GM23338 (cell line): ENCODE data around the gene SOX10. TPM values are rescaled to one million over a fixed set of nuclear protein-coding genes. Genes with fewer than 3 reads are reported as not detected.
A peak's percentile ranks its signal among the peaks of the same experiment; 100 is the strongest.

ENCODE experiments used
- ATAC-seq: fragments of 200-7000 bp; cut with Tn5 transposase; 3 replicates; pipeline ENCODE4 v1.9.1; 2020
- DNase-seq: peaks from one replicate; pipeline ENCODE4 v3.0.0-alpha.2; 2015; ENCODE audit warnings: low spot score
- H2AFZ ChIP-seq: fragments of 200-600 bp; sonication (generic); 2 replicates; pipeline ENCODE4 v1.8.0; 2016; ENCODE audit warnings: antibody characterized with exemption, mild to moderate bottlenecking, moderate library complexity
- H3F3A ChIP-seq: fragments of 200-600 bp; sonication (generic); replicated peaks from 2 replicates; pipeline ENCODE4 v1.8.0; 2017; ENCODE audit warnings: antibody characterized with exemption, mixed run types, low read depth
- H3K27ac ChIP-seq: fragments of 200-600 bp; sonication (generic); 2 replicates; pipeline ENCODE4 v1.6.1; 2016; ENCODE audit warnings: low read depth
- H3K27me3 ChIP-seq: fragments of 200-600 bp; sonication (generic); 2 replicates; pipeline ENCODE4 v1.8.0; 2016; ENCODE audit warnings: mild to moderate bottlenecking, mixed run types, moderate library complexity; ENCODE audit not compliant: insufficient read depth
- H3K36me3 ChIP-seq: fragments of 200-600 bp; sonication (generic); 2 replicates; pipeline ENCODE4 v1.8.0; 2016; ENCODE audit warnings: mild to moderate bottlenecking; ENCODE audit not compliant: insufficient read depth
- H3K4me1 ChIP-seq: fragments of 200-600 bp; sonication (generic); 2 replicates; pipeline ENCODE4 v1.8.0; 2016; ENCODE audit warnings: mild to moderate bottlenecking, moderate library complexity; ENCODE audit not compliant: insufficient read depth
- H3K4me2 ChIP-seq: fragments of 200-600 bp; sonication (generic); 2 replicates; pipeline ENCODE4 v1.7.1; 2017; ENCODE audit warnings: mixed run types
- H3K4me3 ChIP-seq: fragments of 200-600 bp; sonication (generic); 2 replicates; pipeline ENCODE4 v1.6.1; 2016; ENCODE audit warnings: mixed run types
- H3K79me2 ChIP-seq: fragments of 200-600 bp; sonication (generic); replicated peaks from 2 replicates; pipeline ENCODE4 v1.8.0; 2017; ENCODE audit warnings: mild to moderate bottlenecking; ENCODE audit not compliant: insufficient read depth
- H3K9me2 ChIP-seq: fragments of 200-600 bp; sonication (generic); 2 replicates; pipeline ENCODE4 v1.8.0; 2017; ENCODE audit not compliant: insufficient read depth
- H4K20me1 ChIP-seq: fragments of 200-600 bp; sonication (generic); replicated peaks from 2 replicates; pipeline ENCODE4 v1.8.0; 2017; ENCODE audit warnings: mild to moderate bottlenecking; ENCODE audit not compliant: insufficient read depth
- H3K27ac Mint-ChIP-seq: 2 replicates; pipeline ENCODE4 v1.8.0; 2020; ENCODE audit warnings: inconsistent platforms, mild to moderate bottlenecking, moderate library complexity, mixed read lengths
- H3K27me3 Mint-ChIP-seq: 3 replicates; pipeline ENCODE4 v1.8.0; 2022; ENCODE audit warnings: low read depth, mild to moderate bottlenecking, moderate library complexity, mixed read lengths, inconsistent platforms; ENCODE audit not compliant: insufficient read depth, poor library complexity
- H3K36me3 Mint-ChIP-seq: 3 replicates; pipeline ENCODE4 v1.8.0; 2021; ENCODE audit warnings: low read depth, mild to moderate bottlenecking, inconsistent platforms, moderate library complexity, mixed read lengths
- H3K4me1 Mint-ChIP-seq: 3 replicates; pipeline ENCODE4 v1.8.0; 2020; ENCODE audit warnings: mild to moderate bottlenecking, inconsistent platforms, mixed read lengths
- H3K4me3 Mint-ChIP-seq: 3 replicates; pipeline ENCODE4 v1.8.0; 2021; ENCODE audit warnings: moderate library complexity, mild to moderate bottlenecking, inconsistent platforms, mixed read lengths
- H3K9me3 Mint-ChIP-seq: 3 replicates; pipeline ENCODE4 v1.8.0; 2020; ENCODE audit warnings: moderate library complexity, mild to moderate bottlenecking, inconsistent platforms, mixed read lengths
- CREB1 ChIP-seq: fragments of 250-450 bp; sonication (Bioruptor Pico); IDR thresholded peaks from 2 replicates; pipeline ENCODE4 v1.5.0; 2020; ENCODE audit warnings: low read depth, mild to moderate bottlenecking, moderate library complexity
- EZH2 ChIP-seq: fragments of 200-600 bp; sonication (generic); IDR thresholded peaks from one replicate; pipeline ENCODE4 v1.8.0; 2017; ENCODE audit warnings: antibody characterized with exemption, mild to moderate bottlenecking, low read depth; ENCODE audit not compliant: unreplicated experiment
- POLR2AphosphoS5 ChIP-seq: IDR thresholded peaks from 2 replicates; pipeline ENCODE4 v1.6.1; 2016; ENCODE audit warnings: antibody characterized with exemption, low read depth
- ZNF462 ChIP-seq: fragments of 250-450 bp; sonication (Bioruptor Pico); IDR thresholded peaks from 2 replicates; pipeline ENCODE4 v1.5.0; 2020; ENCODE audit warnings: mild to moderate bottlenecking, moderate library complexity
- polyA plus RNA-seq: library from polyadenylated mRNA; unstranded; fragments of >200 nt; fragmentation: Nextera tagmentation; extraction: Ambion mirVana; gene quantifications from 2 replicates; pipeline ENCODE4 v1.2.1, GENCODE V29; 2016
- total RNA-seq: library from RNA; depleted of rRNA; stranded (reverse); fragments of >200 nt; shearing (Covaris generic); gene quantifications from 2 replicates; pipeline ENCODE4 v1.2.3, GENCODE V29; 2014
- TF ChIP-seq, protein P1 (sequence below), 2 experiments: fragments of 200-600 bp in 1 of 2; sonication (generic) in 1 of 2; conservative IDR thresholded peaks; 2 replicates each; pipeline versions ENCODE4 v1.5.1 to v1.6.1; 2016 to 2017; ENCODE audit warnings: antibody characterized with exemption in 2 of 2, low read depth in 2 of 2, mild to moderate bottlenecking in 2 of 2, moderate library complexity in 1 of 2

SOX10 gene
- total and polyA plus RNA-seq, 2 experiments from 2014 or later: 1.1 to 2.1 TPM

DNA sequence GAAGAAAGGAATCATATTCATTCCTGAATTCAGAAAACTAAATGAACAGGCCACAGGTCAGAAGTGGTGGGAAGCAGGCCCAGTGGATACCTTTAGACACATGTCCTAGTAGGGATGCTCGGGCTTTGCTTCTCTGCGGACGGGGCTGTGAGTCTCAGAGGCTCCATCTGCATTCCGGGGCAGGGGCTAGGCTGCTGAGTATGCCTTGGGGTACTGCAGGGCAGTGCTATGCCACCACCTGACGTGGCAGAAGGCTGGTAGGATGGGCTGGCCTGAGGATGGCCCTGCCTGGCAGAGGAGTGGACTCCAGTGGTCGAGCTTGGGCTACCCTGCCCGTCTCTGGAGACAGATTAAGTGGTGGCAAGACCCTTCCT lies 40.5 kb downstream of the SOX10 start:
- Mint-ChIP-seq H3K27ac (no peak overlapping the region), H3K9me3 (no peaks in the 10 kb centered on the region), H3K36me3 (0 out of 3 replicates have a peak, but pooled peaks cover 9% of the 10 kb centered on the region), H3K4me3 (no peak overlapping the region), H3K4me1 (peaks cover 8% of the 10 kb centered on the region; the same call in 1 of the 3 replicates), H3K27me3 (peaks cover 9% of the 10 kb centered on the region)
- H3K27ac ChIP-seq: peak overlapping the region; percentile 59; the same call in 1 of the 2 replicates
- H3F3A ChIP-seq: 0 out of 2 replicates have a peak, but pooled peaks cover 2% of the 10 kb centered on the region
- no peaks in the 10 kb centered on the region; the same call in 1 of the 2 replicates for H4K20me1 ChIP-seq
- ATAC-seq: no peak
- TF ChIP-seq CREB1 (CRISPR knock-in tag) (no peak), ZNF462 (CRISPR knock-in tag) (no peak), EZH2 (no peak), POLR2AphosphoS5 (no peak)
- TF ChIP-seq, protein P1, sequence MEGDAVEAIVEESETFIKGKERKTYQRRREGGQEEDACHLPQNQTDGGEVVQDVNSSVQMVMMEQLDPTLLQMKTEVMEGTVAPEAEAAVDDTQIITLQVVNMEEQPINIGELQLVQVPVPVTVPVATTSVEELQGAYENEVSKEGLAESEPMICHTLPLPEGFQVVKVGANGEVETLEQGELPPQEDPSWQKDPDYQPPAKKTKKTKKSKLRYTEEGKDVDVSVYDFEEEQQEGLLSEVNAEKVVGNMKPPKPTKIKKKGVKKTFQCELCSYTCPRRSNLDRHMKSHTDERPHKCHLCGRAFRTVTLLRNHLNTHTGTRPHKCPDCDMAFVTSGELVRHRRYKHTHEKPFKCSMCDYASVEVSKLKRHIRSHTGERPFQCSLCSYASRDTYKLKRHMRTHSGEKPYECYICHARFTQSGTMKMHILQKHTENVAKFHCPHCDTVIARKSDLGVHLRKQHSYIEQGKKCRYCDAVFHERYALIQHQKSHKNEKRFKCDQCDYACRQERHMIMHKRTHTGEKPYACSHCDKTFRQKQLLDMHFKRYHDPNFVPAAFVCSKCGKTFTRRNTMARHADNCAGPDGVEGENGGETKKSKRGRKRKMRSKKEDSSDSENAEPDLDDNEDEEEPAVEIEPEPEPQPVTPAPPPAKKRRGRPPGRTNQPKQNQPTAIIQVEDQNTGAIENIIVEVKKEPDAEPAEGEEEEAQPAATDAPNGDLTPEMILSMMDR (conservative IDR thresholded peaks at IDR 0.05; ENCODE audit: low read depth in 2 of 2): no peak
- no peaks in the 10 kb centered on the region for H3K27me3 ChIP-seq
- H3K4me2 ChIP-seq: no peak overlapping the region
- peaks cover 4% of the 10 kb centered on the region; the same call in 1 of the 2 replicates for H3K4me1 ChIP-seq
- no peak overlapping the region for H2AFZ ChIP-seq
- H3K9me2 ChIP-seq: no peaks in the 10 kb centered on the region
- DNase-seq: no peak
- no peaks in the 10 kb centered on the region for H3K79me2 ChIP-seq
- no peak overlapping the region for H3K4me3 ChIP-seq
- H3K36me3 ChIP-seq: no peaks in the 10 kb centered on the region; the same call in 1 of the 2 replicates
